Hypothalamus (tissue), 51 donors: ENCODE data around the gene OAS1.
"Not testable (repeated sequence)": the region's sequence is repeated elsewhere in the genome, so short reads cannot be mapped to it uniquely, and the experiment has no call there.

ENCODE experiments used
- DNase-seq, 51 donors: peaks; one replicate each; lab custom pipeline; 2025; lab: John Stamatoyannopoulos, UW

Gene OAS1

GRCh38 chr12:112933129-112933505 is 26.4 kb downstream of the OAS1 start:
- DNase-seq: no peak

GRCh38 chr12:112936264-112936663 is 29.5 kb downstream of the OAS1 start:
- no peak for DNase-seq

- no peak for DNase-seq
Measured at GRCh38 chr12:112936927-112937326, 30.2 kb downstream of the OAS1 start.

GRCh38 chr12:112937741-112938719 is 31.3 kb downstream of the OAS1 start, which contains the start of gene OAS3:
OAS3 (plus strand) TSS chr12:112938474; CDS start chr12:112938531, 57 bp downstream.
- DNase-seq: peak in 40 of 51 donors; percentile 8 to 57 (median 34)

- no peak for DNase-seq
Measured at GRCh38 chr12:112938751-112939150, 32.0 kb downstream of the OAS1 start.

- DNase-seq: no peak
Measured at GRCh38 chr12:112939761-112940381, 33.1 kb downstream of the OAS1 start.

- DNase-seq: no peak
Measured at GRCh38 chr12:112941528-112942335, 35.0 kb downstream of the OAS1 start.

GRCh38 chr12:112942572-112942971 is 35.8 kb downstream of the OAS1 start:
- DNase-seq: no peak

GRCh38 chr12:112944024-112944690 is 37.4 kb downstream of the OAS1 start:
- DNase-seq: no peak

- no peak for DNase-seq
Measured at GRCh38 chr12:112945515-112945914, 38.8 kb downstream of the OAS1 start.

- DNase-seq: peak in 1 of 51 donors; percentile 12
Measured at GRCh38 chr12:112946236-112947000, 39.7 kb downstream of the OAS1 start.

- DNase-seq: no peak
Measured at GRCh38 chr12:112947314-112947713, 40.6 kb downstream of the OAS1 start.

GRCh38 chr12:112947761-112948160 is 41.0 kb downstream of the OAS1 start:
- DNase-seq: no peak

GRCh38 chr12:112948806-112949205 is 42.0 kb downstream of the OAS1 start:
- DNase-seq: no peak

- DNase-seq: no peak
Measured at GRCh38 chr12:112950701-112951100, 43.9 kb downstream of the OAS1 start.

GRCh38 chr12:112957125-112957524 is 50.4 kb downstream of the OAS1 start:
- DNase-seq: not testable (repeated sequence)

- DNase-seq: no peak
Measured at GRCh38 chr12:112961074-112961473, 54.3 kb downstream of the OAS1 start.

- no peak for DNase-seq
Measured at GRCh38 chr12:112961536-112961935, 54.8 kb downstream of the OAS1 start.

GRCh38 chr12:112962561-112962960 is 55.8 kb downstream of the OAS1 start:
- no peak for DNase-seq
